H9 (cell line): ENCODE measurements around the gene SELENOI. TPM values are rescaled to one million over a fixed set of nuclear protein-coding genes. Genes with fewer than 3 reads are reported as not detected.
A peak's percentile ranks its signal among the peaks of the same experiment; 100 is the strongest.

Experiments used
- DNase-seq: peaks from one replicate; pipeline ENCODE4 v3.0.0-alpha.2; 2017
- H2AFZ ChIP-seq: one replicate; pipeline ENCODE4 v1.6.1; 2013; ENCODE audit warnings: mild to moderate bottlenecking, low read length, control low read depth, moderate library complexity
- H2AK5ac ChIP-seq: 2 replicates; pipeline ENCODE4 v1.6.1; 2013; ENCODE audit warnings: low read length, control low read depth, mixed read lengths; ENCODE audit not compliant: insufficient read length
- H2BK120ac ChIP-seq: one replicate; pipeline ENCODE4 v1.6.1; 2013; ENCODE audit warnings: low read depth, mild to moderate bottlenecking, low read length, control low read depth, inconsistent platforms; ENCODE audit not compliant: poor library complexity, severe bottlenecking
- H2BK12ac ChIP-seq: 2 replicates; pipeline ENCODE4 v1.6.1; 2013; ENCODE audit warnings: low read length, control low read depth, mixed read lengths, low read depth; ENCODE audit not compliant: insufficient read length
- H2BK15ac ChIP-seq: 2 replicates; pipeline ENCODE4 v1.6.1; 2013; ENCODE audit warnings: low read depth, low read length, control low read depth
- H2BK20ac ChIP-seq: one replicate; pipeline ENCODE4 v1.6.1; 2013; ENCODE audit warnings: low read depth, mild to moderate bottlenecking, low read length, control low read depth, inconsistent platforms; ENCODE audit not compliant: poor library complexity, severe bottlenecking
- H2BK5ac ChIP-seq: 2 replicates; pipeline ENCODE4 v1.6.1; 2013; ENCODE audit warnings: low read length, control low read depth, mixed read lengths; ENCODE audit not compliant: insufficient read length
- H3K14ac ChIP-seq: 2 replicates; pipeline ENCODE4 v1.6.1; 2013; ENCODE audit warnings: low read length, control low read depth; ENCODE audit not compliant: insufficient read depth
- H3K18ac ChIP-seq: 2 replicates; pipeline ENCODE4 v1.6.1; 2013; ENCODE audit warnings: low read depth, mild to moderate bottlenecking, mixed read lengths, low read length, control low read depth; ENCODE audit not compliant: insufficient read length
- H3K23ac ChIP-seq: 2 replicates; pipeline ENCODE4 v1.6.1; 2013; ENCODE audit warnings: low read length, control low read depth, mixed read lengths, low read depth; ENCODE audit not compliant: insufficient read length
- H3K23me2 ChIP-seq: 2 replicates; pipeline ENCODE4 v1.6.1; 2013; ENCODE audit warnings: low read depth, mild to moderate bottlenecking, mixed read lengths, low read length, control low read depth; ENCODE audit not compliant: insufficient read length, poor library complexity, severe bottlenecking
- H3K27ac ChIP-seq: 2 replicates; pipeline ENCODE4 v1.5.1; 2013; ENCODE audit warnings: low read length, control low read depth, mixed read lengths, low read depth; ENCODE audit not compliant: insufficient read length
- H3K27me3 ChIP-seq: 2 replicates; pipeline ENCODE4 v1.6.1; 2013; ENCODE audit warnings: low read length, control low read depth, inconsistent platforms; ENCODE audit not compliant: insufficient read depth
- H3K4ac ChIP-seq: 2 replicates; pipeline ENCODE4 v1.6.1; 2013; ENCODE audit warnings: low read depth, mild to moderate bottlenecking, control low read depth, inconsistent platforms, low read length, moderate library complexity
- H3K4me1 ChIP-seq: 2 replicates; pipeline ENCODE4 v1.6.1; 2013; ENCODE audit warnings: low read length, control low read depth, inconsistent platforms; ENCODE audit not compliant: insufficient read depth
- H3K4me2 ChIP-seq: 2 replicates; pipeline ENCODE4 v1.6.1; 2013; ENCODE audit warnings: low read length, control low read depth, mixed read lengths; ENCODE audit not compliant: insufficient read length, insufficient read depth
- H3K56ac ChIP-seq: 2 replicates; pipeline ENCODE4 v1.6.1; 2013; ENCODE audit warnings: low read depth, mild to moderate bottlenecking, mixed read lengths, low read length, control low read depth; ENCODE audit not compliant: insufficient read length
- H3K79me1 ChIP-seq: 2 replicates; pipeline ENCODE4 v1.6.1; 2013; ENCODE audit warnings: low read depth, mild to moderate bottlenecking, moderate library complexity, low read length, control low read depth, inconsistent platforms; ENCODE audit not compliant: insufficient read depth, poor library complexity, severe bottlenecking
- H3K79me2 ChIP-seq: 2 replicates; pipeline ENCODE4 v1.6.1; 2013; ENCODE audit warnings: low read length, control low read depth, inconsistent platforms; ENCODE audit not compliant: insufficient read depth
- H3K9ac ChIP-seq: 2 replicates; pipeline ENCODE4 v1.6.1; 2013; ENCODE audit warnings: low read length, control low read depth, mixed read lengths; ENCODE audit not compliant: insufficient read length; ENCODE audit errors: extremely low read depth
- H3K9me3 ChIP-seq: one replicate; pipeline ENCODE4 v1.6.1; 2013; ENCODE audit warnings: low read depth, low read length, inconsistent platforms; ENCODE audit not compliant: control insufficient read depth
- H3T11ph ChIP-seq: one replicate; pipeline ENCODE4 v1.6.1; 2013; ENCODE audit warnings: mild to moderate bottlenecking, low read length, control low read depth, inconsistent platforms
- H4K20me1 ChIP-seq: one replicate; pipeline ENCODE4 v1.6.1; 2013; ENCODE audit not compliant: control insufficient read depth, insufficient read length, insufficient read depth
- H4K5ac ChIP-seq: 2 replicates; pipeline ENCODE4 v1.6.1; 2013; ENCODE audit warnings: low read depth, mild to moderate bottlenecking, mixed read lengths, low read length, control low read depth; ENCODE audit not compliant: insufficient read length
- H4K8ac ChIP-seq: replicated peaks from 2 replicates; pipeline ENCODE4 v1.6.1; 2013; ENCODE audit warnings: low read length, control low read depth, mixed read lengths, low read depth; ENCODE audit not compliant: insufficient read length
- H4K91ac ChIP-seq: 2 replicates; pipeline ENCODE4 v1.6.1; 2013; ENCODE audit warnings: low read depth, mild to moderate bottlenecking, moderate library complexity, mixed read lengths, low read length, control low read depth; ENCODE audit not compliant: insufficient read length
- H3K27ac Mint-ChIP-seq, 3 experiments: 2 replicates in 2 of 3; 3 replicates in 1 of 3; pipeline ENCODE4 v1.8.0; 2020 to 2021; ENCODE audit warnings: mixed read lengths in 3 of 3, mild to moderate bottlenecking in 1 of 3, moderate library complexity in 1 of 3
- H3K27me3 Mint-ChIP-seq: 2 replicates; pipeline ENCODE4 v1.8.0; 2021; ENCODE audit warnings: low read depth, mild to moderate bottlenecking, moderate library complexity, mixed read lengths
- H3K36me3 Mint-ChIP-seq, 3 experiments: 2 replicates in 2 of 3; 3 replicates in 1 of 3; pipeline ENCODE4 v1.8.0; 2020 to 2021; ENCODE audit warnings: low read depth in 3 of 3, mixed read lengths in 3 of 3; ENCODE audit not compliant: insufficient read depth in 1 of 3
- H3K4me1 Mint-ChIP-seq, 2 experiments: 2 replicates each; pipeline ENCODE4 v1.8.0; 2020; ENCODE audit warnings: mixed read lengths in 2 of 2
- H3K4me3 Mint-ChIP-seq, 2 experiments: 2 replicates in 1 of 2; 3 replicates in 1 of 2; pipeline ENCODE4 v1.8.0; 2020 to 2021; ENCODE audit warnings: mild to moderate bottlenecking in 2 of 2, mixed read lengths in 2 of 2, moderate library complexity in 1 of 2
- H3K9me3 Mint-ChIP-seq, 2 experiments: 2 replicates in 1 of 2; 3 replicates in 1 of 2; pipeline ENCODE4 v1.8.0; 2020; ENCODE audit warnings: mild to moderate bottlenecking in 2 of 2, mixed read lengths in 2 of 2, moderate library complexity in 1 of 2
- CTCF ChIP-seq: fragments of 200-600 bp; sonication (generic); conservative IDR thresholded peaks from 3 replicates; pipeline ENCODE4 v1.8.0; 2021; ENCODE audit warnings: antibody characterized with exemption, mild to moderate bottlenecking
- whole genome bisulfite sequencing: extraction: QIAGEN DNeasy Blood & Tissue Kit; methylation state at CpG from one replicate; pipeline ENCODE4 v1.1.7; 2013; ENCODE audit warnings: missing lambda C conversion rate, low lambda C conversion rate, mixed read lengths; ENCODE audit not compliant: insufficient read length; ENCODE audit errors: extremely low coverage; 5-methylcytosine and 5-hydroxymethylcytosine counted together
- total RNA-seq: library from RNA; stranded (reverse); gene quantifications from 2 replicates; pipeline ENCODE4 v1.2.1, GENCODE V29; 2021

Gene SELENOI
- total RNA-seq, 1 experiment from 2014 or later = 41.9 TPM

GRCh38 chr2:26345283-26345544, 729 bp upstream of the SELENOI start:
- peak overlapping the region; percentile 95 for H3K9ac ChIP-seq
- no peak overlapping the region for H3T11ph ChIP-seq
- Mint-ChIP-seq H3K36me3 (peaks cover 0 to 7% (median 2%) of the 10 kb centered on the region in 3 experiments; a peak in 3 of 7 replicates), H3K9me3 (no peaks in the 10 kb centered on the region), H3K27me3 (no peaks in the 10 kb centered on the region), H3K4me1 (peaks cover 28 to 30% of the 10 kb centered on the region in 2 experiments), H3K27ac (peak overlapping the region; percentile 99), H3K4me3 (peak overlapping the region; percentile 97 to 98)
- H2AFZ ChIP-seq = no peak overlapping the region
- no peak overlapping the region for H2BK15ac ChIP-seq
- peaks cover 11% of the 10 kb centered on the region; the same call in 1 of the 2 replicates for H3K79me2 ChIP-seq
- no peak overlapping the region for H2AK5ac ChIP-seq
- H3K9me3 ChIP-seq = no peaks in the 10 kb centered on the region
- no peaks in the 10 kb centered on the region for H3K27me3 ChIP-seq
- H3K14ac ChIP-seq = peak overlapping the region; percentile 89
- no peak for TF ChIP-seq CTCF
- no peak overlapping the region for H4K8ac ChIP-seq
- no peak overlapping the region for H2BK20ac ChIP-seq
- no peak overlapping the region for H4K91ac ChIP-seq
- peaks cover 2% of the 10 kb centered on the region for H3K4me1 ChIP-seq
- H4K20me1 ChIP-seq = no peaks in the 10 kb centered on the region
- H2BK120ac ChIP-seq = no peak overlapping the region
- H3K56ac ChIP-seq = peak overlapping the region; percentile 11
- H3K27ac ChIP-seq = peak overlapping the region; percentile 68
- WGBS = no CpG with 5 or more reads among the region's 9 CpGs
- peak overlapping the region; percentile 75 for H3K4me2 ChIP-seq
- no peaks in the 10 kb centered on the region for H3K79me1 ChIP-seq
- H3K18ac ChIP-seq = peak overlapping the region; percentile 82
- H3K4ac ChIP-seq = no peak overlapping the region; the same call in 1 of the 2 replicates
- H2BK12ac ChIP-seq = no peak overlapping the region
- no peak overlapping the region for H4K5ac ChIP-seq
- peak overlapping the region; percentile 55 for H2BK5ac ChIP-seq
- H3K23me2 ChIP-seq = peaks cover 13% of the 10 kb centered on the region
- DNase-seq = no peak
- H3K23ac ChIP-seq = no peak overlapping the region
